ENCODE measurements around the gene GGTLC1.
"Not testable (repeated sequence)": the region's sequence is repeated elsewhere in the genome, so short reads cannot be mapped to it uniquely, and the experiment has no call there.

- TF ChIP-seq CTCF (IDR thresholded peaks at IDR 0.05; ENCODE audit: low read depth, low read length, poor library complexity, severe bottlenecking); EZH2phosphoT487 (IDR thresholded peaks at IDR 0.05; ENCODE audit: borderline replicate concordance, low read length): not testable (repeated sequence)
Measured at GRCh38 chr20:23985066-23985789, 3.4 kb downstream of the GGTLC1 start.

Data from DOHH2 (cell line).